Panc1 (cell line): ENCODE results near the gene C1orf105. TPM values are rescaled to one million over a fixed set of nuclear protein-coding genes. Genes with fewer than 3 reads are reported as not detected.

Experiments used
- ATAC-seq: fragments of 200-7000 bp; cut with Tn5 transposase; 2 replicates; pipeline ENCODE4 v1.9.1; 2020; ENCODE audit warnings: mild to moderate bottlenecking, moderate library complexity
- BruUV-seq: library from RNA; stranded (reverse); fragments of 400-500 nt; replicated peaks from 2 replicates; lab custom pipeline; 2021; lab: Mats Ljungman, UMichigan
- CTCF ChIA-PET: fragments of 300-600 bp; sonication (Branson Sonifier 250); formaldehyde crosslinking; loops from one replicate; lab custom pipeline; 2022; ENCODE audit warnings: antibody characterized with exemption; lab: Charles Lee
- POLR2A ChIA-PET: fragments of 300-600 bp; sonication (Branson Sonifier 250); formaldehyde crosslinking; loops from one replicate; lab custom pipeline; 2022; ENCODE audit warnings: antibody characterized with exemption; lab: Charles Lee
- DNase-seq: peaks from one replicate; pipeline ENCODE4 v3.0.0-alpha.2; 2010; ENCODE audit warnings: low read depth, low spot score
- H3K27ac ChIP-seq: 2 replicates; pipeline ENCODE4 v1.5.1; 2011; ENCODE audit warnings: mild to moderate bottlenecking, low read length, inconsistent platforms
- H3K27me3 ChIP-seq: fragments of 200-500 bp; sonication (Bioruptor generic); 2 replicates; pipeline ENCODE4 v1.6.0; 2014; ENCODE audit warnings: low read length, inconsistent platforms; ENCODE audit not compliant: control insufficient read depth, insufficient read depth
- H3K36me3 ChIP-seq: fragments of 200-500 bp; sonication (Bioruptor generic); 2 replicates; pipeline ENCODE4 v1.5.1; 2014; ENCODE audit warnings: inconsistent platforms, mild to moderate bottlenecking, low read length, moderate library complexity; ENCODE audit not compliant: control insufficient read depth, insufficient read depth
- H3K4me1 ChIP-seq: 2 replicates; pipeline ENCODE4 v1.5.1; 2011; ENCODE audit warnings: inconsistent platforms, mild to moderate bottlenecking, low read length, moderate library complexity; ENCODE audit not compliant: control insufficient read depth, insufficient read depth
- H3K4me3 ChIP-seq, 2 experiments: 2 replicates each; pipeline ENCODE4 v1.5.1; 2011 to 2012; ENCODE audit warnings: low read depth in 2 of 2, low read length in 2 of 2, mild to moderate bottlenecking in 2 of 2, inconsistent platforms in 1 of 2, moderate library complexity in 1 of 2
- H3K9me3 ChIP-seq: fragments of 200-500 bp; sonication (Bioruptor generic); 2 replicates; pipeline ENCODE4 v1.5.1; 2014; ENCODE audit warnings: low read depth, mild to moderate bottlenecking, inconsistent platforms, low read length, moderate library complexity; ENCODE audit not compliant: control insufficient read depth, insufficient read depth
- CTCF ChIP-seq: fragments of 450-650 bp; IDR thresholded peaks from 2 replicates; pipeline ENCODE4 v1.5.1; 2017; ENCODE audit warnings: mild to moderate bottlenecking
- POLR2AphosphoS5 ChIP-seq: IDR thresholded peaks from 2 replicates; pipeline ENCODE4 v1.6.1; 2012; ENCODE audit warnings: mild to moderate bottlenecking, low read depth, low read length, moderate library complexity
- SIN3A ChIP-seq: IDR thresholded peaks from 2 replicates; pipeline ENCODE4 v1.6.1; 2012; ENCODE audit warnings: low read depth, mild to moderate bottlenecking, low read length, moderate library complexity, borderline replicate concordance; ENCODE audit not compliant: insufficient read depth
- TCF7L2 ChIP-seq: IDR thresholded peaks from 2 replicates; pipeline ENCODE4 v1.6.1; 2011; ENCODE audit warnings: mild to moderate bottlenecking, low read depth, low read length, inconsistent platforms
- in situ Hi-C: cut with HindIII; loops from 2 replicates; pipeline ENCODE4 v1.10.0; 2016; ENCODE audit warnings: low sequenced_read_pairs, low pct_unique_long_range_greater_than_20kb
- intact Hi-C: fragments of 100-400 bp; cut with micrococcal nuclease; formaldehyde crosslinking; loops from one replicate; pipeline ENCODE4 v1.10.0; 2022; ENCODE audit not compliant: unreplicated experiment
- total RNA-seq: library from RNA; stranded (reverse); gene quantifications from one replicate; pipeline ENCODE4 v1.2.1, GENCODE V29; 2021; ENCODE audit not compliant: unreplicated experiment
- TF ChIP-seq, protein P1 (sequence below), 2 experiments: IDR thresholded peaks; 2 replicates each; pipeline ENCODE4 v1.6.1; 2011 to 2012; ENCODE audit warnings: low read depth in 2 of 2, control low read depth in 1 of 2, low read length in 1 of 2, mild to moderate bottlenecking in 1 of 2, moderate library complexity in 1 of 2; ENCODE audit not compliant: insufficient read depth in 1 of 2

Gene C1orf105
- total RNA-seq, 1 experiment from 2014 or later = not detected

- POLR2A ChIA-PET = no interaction called here
- no peak for TF ChIP-seq CTCF
- no peak for TF ChIP-seq POLR2AphosphoS5
- TF ChIP-seq, protein P1, sequence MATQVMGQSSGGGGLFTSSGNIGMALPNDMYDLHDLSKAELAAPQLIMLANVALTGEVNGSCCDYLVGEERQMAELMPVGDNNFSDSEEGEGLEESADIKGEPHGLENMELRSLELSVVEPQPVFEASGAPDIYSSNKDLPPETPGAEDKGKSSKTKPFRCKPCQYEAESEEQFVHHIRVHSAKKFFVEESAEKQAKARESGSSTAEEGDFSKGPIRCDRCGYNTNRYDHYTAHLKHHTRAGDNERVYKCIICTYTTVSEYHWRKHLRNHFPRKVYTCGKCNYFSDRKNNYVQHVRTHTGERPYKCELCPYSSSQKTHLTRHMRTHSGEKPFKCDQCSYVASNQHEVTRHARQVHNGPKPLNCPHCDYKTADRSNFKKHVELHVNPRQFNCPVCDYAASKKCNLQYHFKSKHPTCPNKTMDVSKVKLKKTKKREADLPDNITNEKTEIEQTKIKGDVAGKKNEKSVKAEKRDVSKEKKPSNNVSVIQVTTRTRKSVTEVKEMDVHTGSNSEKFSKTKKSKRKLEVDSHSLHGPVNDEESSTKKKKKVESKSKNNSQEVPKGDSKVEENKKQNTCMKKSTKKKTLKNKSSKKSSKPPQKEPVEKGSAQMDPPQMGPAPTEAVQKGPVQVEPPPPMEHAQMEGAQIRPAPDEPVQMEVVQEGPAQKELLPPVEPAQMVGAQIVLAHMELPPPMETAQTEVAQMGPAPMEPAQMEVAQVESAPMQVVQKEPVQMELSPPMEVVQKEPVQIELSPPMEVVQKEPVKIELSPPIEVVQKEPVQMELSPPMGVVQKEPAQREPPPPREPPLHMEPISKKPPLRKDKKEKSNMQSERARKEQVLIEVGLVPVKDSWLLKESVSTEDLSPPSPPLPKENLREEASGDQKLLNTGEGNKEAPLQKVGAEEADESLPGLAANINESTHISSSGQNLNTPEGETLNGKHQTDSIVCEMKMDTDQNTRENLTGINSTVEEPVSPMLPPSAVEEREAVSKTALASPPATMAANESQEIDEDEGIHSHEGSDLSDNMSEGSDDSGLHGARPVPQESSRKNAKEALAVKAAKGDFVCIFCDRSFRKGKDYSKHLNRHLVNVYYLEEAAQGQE (IDR thresholded peaks at IDR 0.05; ENCODE audit: insufficient read depth in 1 of 2, low read depth in 2 of 2, low read length in 1 of 2) = no peak
- no peak for TF ChIP-seq TCF7L2
- no peak for TF ChIP-seq SIN3A
- in situ Hi-C loops = no loop called here
Measured at GRCh38 chr1:172447641-172448040, 27.2 kb downstream of the C1orf105 start.

DNA sequence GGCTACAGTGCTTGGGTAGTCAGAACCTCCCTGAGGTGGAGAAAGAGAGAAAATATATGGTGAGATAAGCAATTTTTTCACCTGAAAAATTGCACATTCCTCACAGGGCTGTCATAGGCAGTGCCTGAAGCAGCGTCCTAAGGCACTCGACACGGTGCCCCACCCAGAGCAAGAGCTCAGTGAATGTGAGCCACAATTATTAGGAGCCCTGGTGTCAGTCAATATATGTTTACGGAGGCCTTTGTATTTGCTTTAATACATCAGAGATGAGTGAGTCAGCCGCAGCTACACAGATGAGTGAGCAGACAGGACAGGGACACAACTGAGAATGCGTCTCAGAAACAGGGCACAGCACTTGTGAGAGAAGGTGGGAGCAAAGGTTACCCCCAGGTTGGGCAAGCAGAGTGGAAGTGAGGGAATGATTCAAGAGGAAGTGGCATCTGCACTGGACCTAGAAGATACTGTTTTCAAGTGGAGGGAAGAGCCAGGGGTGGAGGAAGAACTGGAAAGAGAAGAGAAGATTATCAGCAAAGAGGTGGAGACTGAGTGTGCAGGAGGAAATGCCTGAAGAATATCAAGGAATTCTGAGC lies 28.6 kb downstream of the C1orf105 start:
- Histone ChIP-seq H3K27me3 (no peaks in the 10 kb centered on the region), H3K4me3 (no peak overlapping the region), H3K27ac (peak overlapping the region; percentile 66), H3K9me3 (no peaks in the 10 kb centered on the region), H3K36me3 (no peaks in the 10 kb centered on the region), H3K4me1 (peaks cover 32% of the 10 kb centered on the region)
- no peak for TF ChIP-seq POLR2AphosphoS5
- no peak for TF ChIP-seq TCF7L2
- no peak for TF ChIP-seq SIN3A
- TF ChIP-seq, protein P1 (IDR thresholded peaks at IDR 0.05; ENCODE audit: insufficient read depth in 1 of 2, low read depth in 2 of 2, low read length in 1 of 2) = no peak
- no peak for TF ChIP-seq CTCF
- intact Hi-C loops (loop anchor here (5.0 kb wide), 2 partner anchors 83 to 447 kb away; partner anchors contain the start of gene SUCO), in situ Hi-C loops (no loop called here)
- POLR2A ChIA-PET = no interaction called here
- CTCF ChIA-PET = interaction anchor here (1.0 kb wide), 2 partner anchors 83 to 271 kb away, joined by 3 to 8 read pairs; partner anchors contain the start of gene SUCO
- DNase-seq (no peak), ATAC-seq (peak; percentile 59)
- BruUV-seq = no TSS peak

More at GRCh38 chr1:172447641-172448040, 27.2 kb downstream of the C1orf105 start:
- DNase-seq = no peak
- no peak for ATAC-seq
- CTCF ChIA-PET = no interaction called here
- Histone ChIP-seq H3K36me3 (peaks cover 2% of the 10 kb centered on the region), H3K4me1 (peaks cover 39% of the 10 kb centered on the region), H3K4me3 (no peak overlapping the region), H3K9me3 (no peaks in the 10 kb centered on the region), H3K27me3 (no peaks in the 10 kb centered on the region), H3K27ac (no peak overlapping the region)
- no TSS peak for BruUV-seq
- intact Hi-C loops = loop anchor here (5.0 kb wide), 2 partner anchors 85 to 445 kb away; partner anchors contain the start of gene SUCO
